IMR-90 (cell line): Measurements from ENCODE around the gene MYLK4. TPM values are rescaled to one million over a fixed set of nuclear protein-coding genes. Genes with fewer than 3 reads are reported as not detected.
A peak's percentile ranks its signal among the peaks of the same experiment; 100 is the strongest.

Experiments used
- ATAC-seq: fragments of 200-7000 bp; cut with Tn5 transposase; 2 replicates; pipeline ENCODE4 v1.9.1; 2020; ENCODE audit warnings: low read depth, mild to moderate bottlenecking, moderate library complexity
- BruUV-seq: library from RNA; stranded (reverse); fragments of 400-500 nt; replicated peaks from 2 replicates; lab custom pipeline; 2021; lab: Mats Ljungman, UMichigan
- CTCF ChIA-PET: fragments of 300-600 bp; formaldehyde crosslinking; extraction: SDS; loops from one replicate; lab custom pipeline; 2021; ENCODE audit warnings: antibody characterized with exemption; lab: Yijun Ruan, JAX
- POLR2A ChIA-PET: fragments of 300-600 bp; sonication (Branson Sonifier 250); formaldehyde crosslinking; loops from one replicate; lab custom pipeline; 2022; ENCODE audit warnings: antibody characterized with exemption; ENCODE audit not compliant: unreplicated experiment; lab: Charles Lee
- DNase-seq: peaks from one replicate; pipeline ENCODE4 v3.0.0; 2013
- H2AFZ ChIP-seq: replicated peaks from 2 replicates; pipeline ENCODE3; 2013; ENCODE audit warnings: low read length, mild to moderate bottlenecking; ENCODE audit not compliant: poor library complexity
- H2AK5ac ChIP-seq: 2 replicates; pipeline ENCODE4 v1.6.1; 2013; ENCODE audit warnings: low read depth, low read length, inconsistent platforms
- H2AK9ac ChIP-seq: replicated peaks from 2 replicates; pipeline ENCODE3; 2013; ENCODE audit warnings: mild to moderate bottlenecking, low read depth, low read length, moderate library complexity; ENCODE audit not compliant: poor library complexity
- H2BK120ac ChIP-seq: 2 replicates; pipeline ENCODE4 v1.6.1; 2013; ENCODE audit warnings: low read depth, low read length, inconsistent platforms
- H2BK15ac ChIP-seq: 3 replicates; pipeline ENCODE4 v1.6.1; 2013; ENCODE audit warnings: low read depth, low read length, inconsistent platforms
- H2BK20ac ChIP-seq: 2 replicates; pipeline ENCODE4 v1.6.1; 2013; ENCODE audit warnings: low read depth, mild to moderate bottlenecking, inconsistent platforms, low read length, moderate library complexity
- H2BK5ac ChIP-seq: 2 replicates; pipeline ENCODE4 v1.6.1; 2013; ENCODE audit warnings: mild to moderate bottlenecking, low read depth, low read length, inconsistent platforms; ENCODE audit not compliant: poor library complexity, severe bottlenecking
- H3K14ac ChIP-seq: replicated peaks from 2 replicates; pipeline ENCODE4 v1.6.1; 2013; ENCODE audit warnings: low read depth, low read length, inconsistent platforms
- H3K18ac ChIP-seq: 2 replicates; pipeline ENCODE4 v1.6.1; 2013; ENCODE audit warnings: low read depth, low read length, control low read depth
- H3K23ac ChIP-seq: 2 replicates; pipeline ENCODE4 v1.6.1; 2013; ENCODE audit warnings: low read depth, low read length, inconsistent platforms
- H3K27ac ChIP-seq: 2 replicates; pipeline ENCODE4 v1.5.1; 2013; ENCODE audit warnings: mild to moderate bottlenecking, control low read depth, low read length; ENCODE audit not compliant: insufficient read depth
- H3K27me3 ChIP-seq: 2 replicates; pipeline ENCODE4 v1.6.1; 2013; ENCODE audit warnings: low read length; ENCODE audit not compliant: control insufficient read depth, insufficient read depth
- H3K36me3 ChIP-seq: 2 replicates; pipeline ENCODE4 v1.6.1; 2013; ENCODE audit warnings: low read length, mixed read lengths; ENCODE audit not compliant: control insufficient read depth, insufficient read depth
- H3K4ac ChIP-seq: 2 replicates; pipeline ENCODE4 v1.6.1; 2013; ENCODE audit warnings: low read depth, low read length, inconsistent platforms
- H3K4me1 ChIP-seq: 2 replicates; pipeline ENCODE4 v1.6.1; 2013; ENCODE audit warnings: low read length, mixed read lengths; ENCODE audit not compliant: control insufficient read depth, insufficient read depth
- H3K4me2 ChIP-seq: 2 replicates; pipeline ENCODE4 v1.6.1; 2013; ENCODE audit warnings: low read depth, mild to moderate bottlenecking, control low read depth, low read length, moderate library complexity
- H3K4me3 ChIP-seq: 2 replicates; pipeline ENCODE4 v1.5.1; 2013; ENCODE audit warnings: low read depth, mild to moderate bottlenecking, control low read depth, low read length, moderate library complexity; ENCODE audit not compliant: insufficient read depth
- H3K56ac ChIP-seq: 2 replicates; pipeline ENCODE4 v1.6.1; 2013; ENCODE audit warnings: low read length, inconsistent platforms; ENCODE audit not compliant: insufficient read depth; ENCODE audit errors: extremely low read depth
- H3K79me1 ChIP-seq, 2 experiments: 2 replicates each; pipeline ENCODE4 v1.6.1; 2013; ENCODE audit warnings: low read length in 2 of 2, inconsistent platforms in 1 of 2, low read depth in 1 of 2
- H3K9ac ChIP-seq: 2 replicates; pipeline ENCODE4 v1.6.1; 2013; ENCODE audit warnings: low read depth, low read length, control low read depth
- H3K9me1 ChIP-seq: 2 replicates; pipeline ENCODE4 v1.6.1; 2013; ENCODE audit warnings: low read length, inconsistent platforms; ENCODE audit not compliant: insufficient read depth
- H3K9me3 ChIP-seq: 2 replicates; pipeline ENCODE4 v1.6.1; 2013; ENCODE audit warnings: low read length; ENCODE audit not compliant: control insufficient read depth, insufficient read depth
- H4K20me1 ChIP-seq: 2 replicates; pipeline ENCODE4 v1.6.1; 2013; ENCODE audit warnings: low read length, inconsistent platforms; ENCODE audit not compliant: insufficient read depth
- H4K5ac ChIP-seq: 2 replicates; pipeline ENCODE4 v1.6.1; 2013; ENCODE audit warnings: mild to moderate bottlenecking, low read depth, low read length, control low read depth
- H4K8ac ChIP-seq, 2 experiments: 2 replicates each; pipeline ENCODE4 v1.6.1; 2013; ENCODE audit warnings: low read depth in 2 of 2, low read length in 2 of 2, control low read depth in 1 of 2, inconsistent platforms in 1 of 2
- H4K91ac ChIP-seq: 2 replicates; pipeline ENCODE4 v1.6.1; 2013; ENCODE audit warnings: low read depth, low read length, inconsistent platforms; ENCODE audit not compliant: insufficient read depth
- BHLHE40 ChIP-seq: fragments of 150-350 bp; IDR thresholded peaks from 2 replicates; pipeline ENCODE4 v1.6.1; 2016; ENCODE audit warnings: mild to moderate bottlenecking, low read depth, low read length
- CEBPB ChIP-seq: IDR thresholded peaks from 2 replicates; pipeline ENCODE4 v1.6.1; 2012; ENCODE audit warnings: low read depth, low read length, improper control_type of control experiment
- CHD1 ChIP-seq: IDR thresholded peaks from 2 replicates; pipeline ENCODE4 v1.6.1; 2012; ENCODE audit warnings: low read depth, low read length, improper control_type of control experiment
- CTCF ChIP-seq: conservative IDR thresholded peaks from 2 replicates; pipeline ENCODE4 v1.5.1; 2012; ENCODE audit warnings: mild to moderate bottlenecking, low read depth, low read length, improper control_type of control experiment
- ELK1 ChIP-seq: fragments of 150-350 bp; IDR thresholded peaks from 2 replicates; pipeline ENCODE4 v1.6.1; 2016; ENCODE audit warnings: low read depth, mild to moderate bottlenecking, low read length, moderate library complexity, borderline replicate concordance
- FOS ChIP-seq: fragments of 150-350 bp; IDR thresholded peaks from 2 replicates; pipeline ENCODE4 v1.6.1; 2016; ENCODE audit warnings: low read depth, low read length
- MAFK ChIP-seq: IDR thresholded peaks from 2 replicates; pipeline ENCODE4 v1.6.1; 2012; ENCODE audit warnings: low read depth, low read length, improper control_type of control experiment
- MAZ ChIP-seq: IDR thresholded peaks from 2 replicates; pipeline ENCODE4 v1.6.1; 2012; ENCODE audit warnings: low read depth, mild to moderate bottlenecking, low read length, improper control_type of control experiment, moderate library complexity, borderline replicate concordance
- MXI1 ChIP-seq: IDR thresholded peaks from 2 replicates; pipeline ENCODE4 v1.6.1; 2012; ENCODE audit warnings: low read depth, mild to moderate bottlenecking, low read length, moderate library complexity, borderline replicate concordance
- NFE2L2 ChIP-seq: fragments of 150-350 bp; IDR thresholded peaks from 2 replicates; pipeline ENCODE4 v1.6.1; 2016; ENCODE audit warnings: low read depth, mild to moderate bottlenecking, low read length
- POLR2A ChIP-seq: IDR thresholded peaks from 2 replicates; pipeline ENCODE4 v1.6.1; 2012; ENCODE audit warnings: mild to moderate bottlenecking, low read depth, low read length
- RAD21 ChIP-seq: IDR thresholded peaks from 2 replicates; pipeline ENCODE4 v1.6.1; 2012; ENCODE audit warnings: low read length, improper control_type of control experiment
- RCOR1 ChIP-seq: IDR thresholded peaks from 2 replicates; pipeline ENCODE4 v1.6.1; 2012; ENCODE audit warnings: mild to moderate bottlenecking, low read length, improper control_type of control experiment; ENCODE audit not compliant: insufficient replicate concordance
- RFX5 ChIP-seq: IDR thresholded peaks from 2 replicates; pipeline ENCODE4 v1.8.0; 2012; ENCODE audit warnings: low read depth, mild to moderate bottlenecking, low read length, moderate library complexity
- SMC3 ChIP-seq: fragments of 150-350 bp; IDR thresholded peaks from 2 replicates; pipeline ENCODE4 v1.6.1; 2016; ENCODE audit warnings: low read depth, mild to moderate bottlenecking, antibody characterized with exemption, low read length, moderate library complexity
- USF2 ChIP-seq: fragments of 150-350 bp; IDR thresholded peaks from 2 replicates; pipeline ENCODE4 v1.6.1; 2017; ENCODE audit warnings: mild to moderate bottlenecking, antibody characterized with exemption, low read length, low read depth
- WGBS, 2 experiments: methylation state at CpG; one replicate each; pipeline versions ENCODE4 v1.1.5 to v1.1.7; 2013; ENCODE audit warnings: missing lambda C conversion rate in 2 of 2; ENCODE audit not compliant: insufficient read length in 1 of 2; ENCODE audit errors: extremely low coverage in 2 of 2; 5-methylcytosine and 5-hydroxymethylcytosine counted together
- dilution Hi-C: fragments of 300-500 bp; cut with HindIII; formaldehyde crosslinking; loops from one replicate; pipeline ENCODE4 v1.14.3; 2018; ENCODE audit warnings: low sequenced_read_pairs; ENCODE audit not compliant: unreplicated experiment
- in situ Hi-C: fragments of 300-500 bp; cut with MboI; formaldehyde crosslinking; loops from 3 replicates; pipeline ENCODE4 v1.14.3; 2019; ENCODE audit warnings: low sequenced_read_pairs, inconsistent platforms, mixed read lengths
- intact Hi-C: fragments of 100-400 bp; cut with micrococcal nuclease; formaldehyde crosslinking; loops from 2 replicates; pipeline ENCODE4 v1.10.0; 2022
- polyA plus RNA-seq, 3 experiments: library from polyadenylated mRNA; depleted of rRNA; stranded (reverse); fragments of >200 nt; gene quantifications; 2 replicates each; pipeline ENCODE4 v1.2.3, GENCODE V29; 2012; ENCODE audit warnings: low replicate concordance in 1 of 3
- total RNA-seq: library from RNA; depleted of rRNA; stranded (reverse); fragments of >200 nt; gene quantifications from 2 replicates; pipeline ENCODE4 v1.2.3, GENCODE V29; 2012

MYLK4 gene
- total and polyA plus RNA-seq, 2 of the 4 experiments (the other 2 are of a cell fraction): under 0.01 to 0.07 TPM

- Histone ChIP-seq H3K36me3 (no peaks in the 10 kb centered on the region), H4K20me1 (no peaks in the 10 kb centered on the region), H2BK120ac (no peak overlapping the region), H2AFZ (no peak overlapping the region), H3K9me3 (no peaks in the 10 kb centered on the region), H2BK15ac (no peak overlapping the region), H2BK20ac (no peak overlapping the region), H3K23ac (no peak overlapping the region), H2AK5ac (no peak overlapping the region), H4K8ac (no peak overlapping the region), H3K9me1 (no peaks in the 10 kb centered on the region; the same call in 1 of the 2 replicates), H3K14ac (no peak overlapping the region), H3K56ac (no peak overlapping the region), H2AK9ac (no peak overlapping the region), H2BK5ac (no peak overlapping the region), H3K9ac (no peak overlapping the region), H3K27me3 (no peaks in the 10 kb centered on the region), H3K79me1 (no peaks in the 10 kb centered on the region), H3K4me2 (no peak overlapping the region), H4K91ac (no peak overlapping the region), H3K4me1 (peaks cover 10% of the 10 kb centered on the region; the same call in 1 of the 2 replicates), H3K4ac (no peak overlapping the region), H3K18ac (no peak overlapping the region), H3K4me3 (no peak overlapping the region), H3K27ac (no peak overlapping the region), H4K5ac (no peak overlapping the region)
- in situ Hi-C loops: no loop called here
- TF ChIP-seq CHD1: no peak
- no peak for TF ChIP-seq SMC3
- no peak for TF ChIP-seq RAD21
- TF ChIP-seq POLR2A: no peak
- TF ChIP-seq RCOR1: no peak
- TF ChIP-seq RFX5: no peak
- no peak for TF ChIP-seq MXI1
- no peak for TF ChIP-seq BHLHE40
- no peak for TF ChIP-seq NFE2L2
- TF ChIP-seq USF2: no peak
- no peak for TF ChIP-seq CEBPB
- no peak for TF ChIP-seq MAZ
- TF ChIP-seq ELK1: no peak
- TF ChIP-seq CTCF: no peak
- no peak for TF ChIP-seq MAFK
- TF ChIP-seq FOS: no peak
- dilution Hi-C loops: no loop called here
- WGBS, 2 experiments: no CpG with 5 or more reads among the region's 2 CpGs
- intact Hi-C loops: no loop called here
- ChIA-PET CTCF (interaction anchor here (1.8 kb wide), 1 partner anchor 9 kb away, joined by 9 read pairs; the partner anchor contains the start of gene MYLK4), POLR2A (no interaction called here)
- no TSS peak for BruUV-seq
- ATAC-seq (no peak), DNase-seq (peak; percentile 44)
These were observed 9.0 kb downstream of the MYLK4 start for GRCh38 chr6:2741756-2742155.
